Measurements from ENCODE around the gene ECE1.

- TF ChIP-seq L3MBTL2 (conservative IDR thresholded peaks at IDR 0.05) (no peak), FOXM1 (IDR thresholded peaks at IDR 0.05; ENCODE audit: borderline replicate concordance) (no peak), SP1 (IDR thresholded peaks at IDR 0.05) (no peak), ARNT (IDR thresholded peaks at IDR 0.05) (no peak), ELF4 (IDR thresholded peaks at IDR 0.05) (no peak), TARDBP (IDR thresholded peaks at IDR 0.05) (no peak), FOXK2 (IDR thresholded peaks at IDR 0.05) (no peak), HDGF (IDR thresholded peaks at IDR 0.05; ENCODE audit: borderline replicate concordance) (no peak), FOXA1 (IDR thresholded peaks at IDR 0.05) (no peak), ZNF384 (IDR thresholded peaks at IDR 0.05) (no peak), LEF1 (IDR thresholded peaks at IDR 0.05; ENCODE audit: borderline replicate concordance) (no peak)
These were observed 26.9 kb upstream of the ECE1 start for GRCh38 chr1:21317035-21317689.

All from HEK293T (cell line).